ENCODE data around the gene FREY1. TPM values are rescaled to one million over a fixed set of nuclear protein-coding genes. Genes with fewer than 3 reads are reported as not detected.
A peak's percentile ranks its signal among the peaks of the same experiment; 100 is the strongest.
"Not testable (repeated sequence)": the region's sequence is repeated elsewhere in the genome, so short reads cannot be mapped to it uniquely, and the experiment has no call there.

FREY1 gene
- total RNA-seq, 3 donors from 2014 or later = 0.81 to 2.2 (median 1.5) TPM

- DNase-seq (no peak), ATAC-seq (peak; percentile 31)
- no peak overlapping the region for H3K4me3 ChIP-seq
- intact Hi-C loops (cut with DNase I, micrococcal nuclease) = no loop called here
- TF ChIP-seq CTCF (IDR thresholded peaks at IDR 0.05) = no peak
- H3K9me3 ChIP-seq = no peaks in the 10 kb centered on the region
- no peaks in the 10 kb centered on the region for H3K36me3 ChIP-seq (ENCODE audit: low read depth)
- H3K4me1 ChIP-seq (ENCODE audit: low read depth) = peaks cover 4% of the 10 kb centered on the region
Observed at GRCh38 chr11:45904309-45904915, 2.7 kb downstream of the FREY1 start.

DNA sequence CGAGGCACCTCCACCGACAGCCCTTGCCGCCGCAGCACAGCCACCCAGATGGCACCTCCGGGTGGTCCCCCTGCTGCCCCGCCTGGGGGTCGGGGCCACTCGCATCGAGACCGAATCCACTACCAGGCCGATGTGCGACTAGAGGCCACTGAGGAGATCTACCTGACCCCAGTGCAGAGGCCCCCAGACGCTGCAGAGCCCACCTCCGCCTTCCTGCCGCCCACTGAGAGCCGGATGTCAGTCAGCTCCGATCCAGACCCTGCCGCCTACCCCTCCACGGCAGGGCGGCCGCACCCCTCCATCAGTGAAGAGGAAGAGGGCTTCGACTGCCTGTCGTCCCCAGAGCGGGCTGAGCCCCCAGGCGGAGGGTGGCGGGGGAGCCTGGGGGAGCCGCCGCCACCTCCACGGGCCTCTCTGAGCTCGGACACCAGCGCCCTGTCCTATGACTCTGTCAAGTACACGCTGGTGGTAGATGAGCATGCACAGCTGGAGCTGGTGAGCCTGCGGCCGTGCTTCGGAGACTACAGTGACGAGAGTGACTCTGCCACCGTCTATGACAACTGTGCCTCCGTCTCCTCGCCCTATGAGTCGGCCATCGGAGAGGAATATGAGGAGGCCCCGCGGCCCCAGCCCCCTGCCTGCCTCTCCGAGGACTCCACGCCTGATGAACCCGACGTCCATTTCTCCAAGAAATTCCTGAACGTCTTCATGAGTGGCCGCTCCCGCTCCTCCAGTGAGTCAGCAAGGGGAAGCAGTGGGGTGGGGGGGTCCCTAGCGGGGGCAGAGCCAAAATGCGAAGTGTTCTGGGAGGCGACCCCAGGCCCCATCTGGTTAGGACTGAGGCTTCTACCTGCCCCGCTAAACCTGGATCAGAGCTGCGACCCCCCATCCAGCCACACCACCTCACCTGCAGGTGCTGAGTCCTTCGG is 4.4 kb downstream of the FREY1 start:
- Histone ChIP-seq H3K9me3 (no peaks in the 10 kb centered on the region), H3K36me3 (ENCODE audit: low read depth) (no peaks in the 10 kb centered on the region), H3K4me3 (no peak overlapping the region), H3K4me1 (ENCODE audit: low read depth) (peaks cover 8% of the 10 kb centered on the region)
- TF ChIP-seq CTCF (IDR thresholded peaks at IDR 0.05) = no peak
- intact Hi-C loops (cut with DNase I, micrococcal nuclease) = no loop called here
- ATAC-seq = no peak
- no peak for DNase-seq

DNA sequence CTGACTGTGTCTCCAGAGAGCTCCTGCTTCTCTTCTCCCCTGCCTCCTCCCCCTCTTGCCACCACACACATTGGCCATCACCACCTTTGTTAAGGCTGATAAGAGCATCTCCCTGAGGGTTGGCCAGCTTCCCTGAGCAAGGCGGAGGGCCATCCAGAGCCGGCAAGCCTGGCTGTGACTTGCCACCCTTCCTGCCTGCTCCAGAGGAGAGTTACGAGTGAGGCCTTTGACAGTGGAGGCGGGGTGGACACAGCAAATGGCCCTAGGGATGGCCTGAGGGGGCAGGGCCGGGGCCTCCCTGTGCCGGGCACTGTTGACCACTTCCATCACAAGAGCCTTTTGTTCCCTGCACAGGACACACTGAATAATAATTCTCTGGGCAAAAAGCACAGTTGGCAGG is 5.4 kb downstream of the FREY1 start:
- ATAC-seq = no peak
- no peaks in the 10 kb centered on the region for H3K36me3 ChIP-seq (ENCODE audit: low read depth)
- no peaks in the 10 kb centered on the region for H3K9me3 ChIP-seq
- intact Hi-C loops (cut with DNase I, micrococcal nuclease) = no loop called here
- peaks cover 8% of the 10 kb centered on the region for H3K4me1 ChIP-seq (ENCODE audit: low read depth)
- no peak for DNase-seq
- no peak for TF ChIP-seq CTCF (IDR thresholded peaks at IDR 0.05)
- no peak overlapping the region for H3K4me3 ChIP-seq

DNA sequence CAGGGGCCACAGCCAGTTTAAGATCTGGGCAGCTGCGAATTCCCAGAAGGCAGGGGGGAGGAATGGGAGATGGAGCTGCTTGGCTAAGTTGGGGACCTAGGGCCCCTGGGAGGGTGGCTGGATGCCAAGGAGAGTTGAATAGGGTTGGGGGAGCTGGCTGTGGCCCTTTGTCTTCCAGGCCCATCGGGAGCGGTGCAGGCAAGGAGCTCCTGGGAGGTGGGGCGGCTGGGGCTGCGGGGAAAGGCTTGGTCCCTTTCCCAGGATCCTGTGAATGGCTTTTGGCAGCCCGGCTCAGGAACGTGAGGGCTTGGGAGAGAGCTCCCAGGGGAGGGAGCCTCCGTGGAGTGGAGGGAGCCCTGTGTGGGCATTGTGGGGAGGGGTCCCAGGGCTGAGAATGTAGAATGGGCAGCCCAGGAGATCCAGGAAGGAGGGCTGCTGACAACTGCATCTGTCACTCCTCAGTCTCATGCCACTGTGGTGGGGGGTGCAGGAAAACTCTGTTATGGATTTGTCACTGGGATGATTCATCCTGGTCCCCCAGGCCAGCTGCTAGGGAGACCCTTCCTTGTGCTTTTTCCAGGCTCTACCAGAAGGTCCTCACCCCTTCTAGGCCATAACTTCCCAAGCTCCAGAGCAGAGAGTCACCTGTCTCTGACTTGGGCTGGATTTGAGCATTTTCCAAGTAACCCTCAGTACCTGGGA is 6.0 kb downstream of the FREY1 start:
- ATAC-seq (no peak), DNase-seq (peak in 1 of 3 donors; percentile 45)
- Histone ChIP-seq H3K4me1 (ENCODE audit: low read depth) (peaks cover 8% of the 10 kb centered on the region), H3K36me3 (ENCODE audit: low read depth) (no peaks in the 10 kb centered on the region), H3K9me3 (no peaks in the 10 kb centered on the region), H3K4me3 (no peak overlapping the region)
- intact Hi-C loops (cut with DNase I, micrococcal nuclease) = no loop called here
- no peak for TF ChIP-seq CTCF (IDR thresholded peaks at IDR 0.05)

DNA sequence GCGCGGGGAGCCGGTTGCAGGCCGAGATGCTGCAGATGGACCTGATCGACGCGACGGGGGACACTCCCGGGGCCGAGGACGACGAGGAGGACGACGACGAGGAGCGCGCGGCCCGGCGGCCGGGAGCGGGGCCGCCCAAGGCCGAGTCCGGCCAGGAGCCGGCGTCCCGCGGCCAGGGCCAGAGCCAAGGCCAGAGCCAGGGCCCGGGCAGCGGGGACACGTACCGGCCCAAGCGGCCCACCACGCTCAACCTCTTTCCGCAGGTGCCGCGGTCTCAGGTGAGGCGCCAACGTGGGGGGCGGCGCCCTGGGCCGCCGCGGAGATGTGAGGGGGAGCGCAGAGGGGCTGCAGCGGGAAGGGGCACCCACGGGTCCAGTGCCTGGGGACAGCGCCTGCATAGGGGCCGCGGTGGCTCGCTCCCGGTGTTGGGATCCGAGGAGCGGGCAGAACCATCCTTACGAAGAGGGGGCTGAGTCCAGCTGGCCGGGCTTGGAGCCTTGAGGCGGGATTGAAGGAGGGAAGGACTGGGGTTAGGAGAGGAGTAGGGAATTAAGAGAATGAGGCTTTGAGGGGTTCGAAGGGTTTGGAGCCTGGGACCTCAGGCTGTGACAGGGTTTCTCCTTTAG is 6.8 kb downstream of the FREY1 start:
- DNase-seq = peak in 1 of 3 donors; percentile 45
- peak; percentile 5 for ATAC-seq
- intact Hi-C loops (cut with DNase I, micrococcal nuclease) = not testable (repeated sequence)

More for the DNA sequence above, 6.8 kb downstream of the FREY1 start:
- not testable (repeated sequence) for H3K9me3 ChIP-seq; H3K4me3 ChIP-seq; H3K36me3 ChIP-seq (ENCODE audit: low read depth); H3K4me1 ChIP-seq (ENCODE audit: low read depth)

Measured in mucosa of descending colon (tissue), 3 donors.